Chondrocyte (in vitro differentiated cells): ENCODE data around the gene RAB8A. TPM values are rescaled to one million over a fixed set of nuclear protein-coding genes. Genes with fewer than 3 reads are reported as not detected.

Source experiments
- DNase-seq: peaks from one replicate; pipeline ENCODE4 v3.0.0; 2021; ENCODE audit warnings: mixed read lengths, low spot score
- H3K27ac Mint-ChIP-seq: one replicate; pipeline ENCODE4 v1.8.0; 2021; ENCODE audit warnings: mild to moderate bottlenecking, moderate library complexity, mixed read lengths; ENCODE audit not compliant: unreplicated experiment
- H3K27me3 Mint-ChIP-seq: 2 replicates; pipeline ENCODE4 v1.8.0; 2021; ENCODE audit warnings: low read depth, mixed read lengths
- H3K36me3 Mint-ChIP-seq: 2 replicates; pipeline ENCODE4 v1.8.0; 2021; ENCODE audit warnings: low read depth, mixed read lengths
- H3K4me1 Mint-ChIP-seq: 2 replicates; pipeline ENCODE4 v1.8.0; 2021; ENCODE audit warnings: low read depth, mild to moderate bottlenecking, mixed read lengths
- H3K4me3 Mint-ChIP-seq: one replicate; pipeline ENCODE4 v1.8.0; 2021; ENCODE audit warnings: mild to moderate bottlenecking, moderate library complexity, mixed read lengths; ENCODE audit not compliant: unreplicated experiment
- H3K9me3 Mint-ChIP-seq: 2 replicates; pipeline ENCODE4 v1.8.0; 2021; ENCODE audit warnings: low read depth, mixed read lengths
- CTCF ChIP-seq: fragments of 200-600 bp; sonication (generic); IDR thresholded peaks from 2 replicates; pipeline ENCODE4 v1.5.0; 2021; ENCODE audit warnings: antibody characterized with exemption, mild to moderate bottlenecking, moderate library complexity
- total RNA-seq: library from RNA; stranded (reverse); gene quantifications from 3 replicates; pipeline ENCODE4 v1.2.1, GENCODE V29; 2021

Gene RAB8A
- total RNA-seq, 1 donor from 2014 or later: 65.5 TPM

GRCh38 chr19:16142032-16142580, 30.4 kb downstream of the RAB8A start:
- H3K27me3 Mint-ChIP-seq: peaks cover 5% of the 10 kb centered on the region
- H3K27ac Mint-ChIP-seq: no peak overlapping the region
- no peak for DNase-seq
- no peak for TF ChIP-seq CTCF
- no peak overlapping the region for H3K4me3 Mint-ChIP-seq
- H3K4me1 Mint-ChIP-seq: no peaks in the 10 kb centered on the region
- H3K9me3 Mint-ChIP-seq: no peaks in the 10 kb centered on the region
- no peaks in the 10 kb centered on the region for H3K36me3 Mint-ChIP-seq

GRCh38 chr19:16143399-16144215, 31.9 kb downstream of the RAB8A start, which contains the start of gene HSH2D:
Gene HSH2D (plus strand): TSS chr19:16143685. CDS start chr19:16148751, 5,066 bp downstream.
- TF ChIP-seq CTCF: no peak
- Mint-ChIP-seq H3K27ac (no peak within 1 kb of the TSS), H3K27me3 (peaks cover 5% of the 10 kb centered on the region), H3K36me3 (no peaks in the 10 kb centered on the region), H3K4me1 (no peaks in the 10 kb centered on the region), H3K4me3 (no peak within 1 kb of the TSS), H3K9me3 (no peaks in the 10 kb centered on the region)
- no peak for DNase-seq

GRCh38 chr19:16144216-16144581, 32.5 kb downstream of the RAB8A start:
- H3K4me3 Mint-ChIP-seq: no peak overlapping the region
- no peak for TF ChIP-seq CTCF
- H3K27ac Mint-ChIP-seq: no peak overlapping the region
- H3K4me1 Mint-ChIP-seq: no peaks in the 10 kb centered on the region
- H3K9me3 Mint-ChIP-seq: no peaks in the 10 kb centered on the region
- DNase-seq: no peak
- H3K27me3 Mint-ChIP-seq: peaks cover 5% of the 10 kb centered on the region
- H3K36me3 Mint-ChIP-seq: no peaks in the 10 kb centered on the region

GRCh38 chr19:16146112-16146511, 34.4 kb downstream of the RAB8A start:
- no peak overlapping the region for H3K27ac Mint-ChIP-seq
- no peaks in the 10 kb centered on the region for H3K36me3 Mint-ChIP-seq
- no peak overlapping the region for H3K4me3 Mint-ChIP-seq
- TF ChIP-seq CTCF: no peak
- H3K27me3 Mint-ChIP-seq: peaks cover 5% of the 10 kb centered on the region
- no peak for DNase-seq
- H3K4me1 Mint-ChIP-seq: no peaks in the 10 kb centered on the region
- no peaks in the 10 kb centered on the region for H3K9me3 Mint-ChIP-seq

GRCh38 chr19:16148443-16149229, 36.9 kb downstream of the RAB8A start:
- no peak for DNase-seq
- Mint-ChIP-seq H3K4me1 (no peaks in the 10 kb centered on the region), H3K36me3 (no peaks in the 10 kb centered on the region), H3K9me3 (no peaks in the 10 kb centered on the region), H3K27ac (no peak overlapping the region), H3K4me3 (no peak overlapping the region), H3K27me3 (peaks cover 5% of the 10 kb centered on the region)
- TF ChIP-seq CTCF: no peak
